Measurements from ENCODE around the gene KLF13.
A peak's percentile ranks its signal among the peaks of the same experiment; 100 is the strongest.

The KLF13 gene

DNA sequence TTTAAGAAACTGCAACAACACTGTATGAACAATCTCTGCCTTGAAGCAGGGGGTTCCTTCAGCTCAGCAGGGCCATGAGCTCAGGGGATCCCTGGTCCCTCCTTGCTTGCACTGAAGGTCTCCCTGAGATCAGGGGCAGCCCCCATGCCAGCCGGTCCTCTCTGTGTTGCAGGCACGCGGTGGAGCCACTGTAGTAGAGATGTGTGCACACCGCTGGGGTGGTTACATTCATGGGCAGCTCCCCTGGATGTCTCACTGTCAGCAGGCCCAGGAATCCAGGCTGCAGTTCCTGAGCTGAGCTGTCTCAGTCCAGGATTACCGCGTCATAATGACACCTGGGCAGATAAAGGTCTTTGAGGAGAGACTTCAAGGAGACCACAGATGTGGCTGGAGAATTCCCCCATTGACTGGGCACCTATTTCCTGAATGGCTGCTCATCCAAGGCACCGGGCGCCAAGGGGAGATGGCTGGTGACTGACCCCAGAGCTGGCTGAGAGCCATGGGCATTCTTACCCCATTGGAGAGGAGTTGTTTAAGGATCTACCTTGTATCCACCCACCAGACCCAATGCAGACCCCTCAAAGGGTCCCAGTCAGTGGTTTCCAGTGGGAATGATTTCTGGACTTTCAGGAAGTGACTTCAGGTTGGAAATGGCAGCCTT is 10.4 kb upstream of the KLF13 start:
- DNase-seq (ENCODE audit: low read depth in 2 of 2): no peak

DNA sequence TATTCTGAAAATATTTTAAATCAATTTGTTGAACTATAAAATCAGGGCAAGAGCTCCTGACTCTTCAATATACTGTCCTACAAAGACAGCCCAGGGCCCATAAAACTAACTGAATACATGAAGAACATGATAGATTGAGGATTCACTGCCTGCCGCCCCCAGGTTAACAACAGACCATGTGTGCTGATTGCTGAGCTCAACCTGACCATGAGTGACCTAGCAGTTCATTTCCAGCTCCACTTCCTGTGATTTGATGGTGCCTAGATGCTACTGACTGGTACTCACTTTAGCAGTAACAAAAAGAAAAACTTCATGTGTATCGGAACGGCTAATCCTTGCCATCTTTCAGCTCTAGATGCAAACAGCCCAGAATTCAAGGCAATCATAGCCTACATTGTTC is 9.6 kb upstream of the KLF13 start:
- no peak for DNase-seq (ENCODE audit: low read depth in 2 of 2)

- DNase-seq (ENCODE audit: low read depth in 2 of 2): no peak
These were observed 9.0 kb upstream of the KLF13 start for GRCh38 chr15:31317421-31318327.

GRCh38 chr15:31318429-31318828 is 8.2 kb upstream of the KLF13 start:
- DNase-seq (ENCODE audit: low read depth in 2 of 2): no peak

DNA sequence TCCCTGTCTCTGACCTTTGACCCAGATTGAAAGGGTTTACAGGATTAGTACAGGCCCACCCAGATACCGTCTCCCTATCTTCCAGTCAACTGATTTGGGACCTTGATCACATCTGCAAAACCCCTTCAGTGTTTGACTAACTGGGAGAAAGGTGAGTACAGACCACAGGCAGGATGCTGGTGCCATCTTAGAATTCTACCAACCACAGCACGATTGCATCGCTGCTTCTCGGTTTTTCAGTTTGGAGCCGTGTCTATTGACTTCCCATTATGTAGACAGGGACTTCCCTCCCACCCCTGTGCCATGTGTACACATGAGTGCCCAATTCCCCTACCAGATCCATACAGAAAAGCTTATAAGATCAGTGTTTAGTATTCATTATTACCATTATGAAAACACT is 6.6 kb upstream of the KLF13 start:
- DNase-seq (ENCODE audit: low read depth in 2 of 2): no peak

DNA sequence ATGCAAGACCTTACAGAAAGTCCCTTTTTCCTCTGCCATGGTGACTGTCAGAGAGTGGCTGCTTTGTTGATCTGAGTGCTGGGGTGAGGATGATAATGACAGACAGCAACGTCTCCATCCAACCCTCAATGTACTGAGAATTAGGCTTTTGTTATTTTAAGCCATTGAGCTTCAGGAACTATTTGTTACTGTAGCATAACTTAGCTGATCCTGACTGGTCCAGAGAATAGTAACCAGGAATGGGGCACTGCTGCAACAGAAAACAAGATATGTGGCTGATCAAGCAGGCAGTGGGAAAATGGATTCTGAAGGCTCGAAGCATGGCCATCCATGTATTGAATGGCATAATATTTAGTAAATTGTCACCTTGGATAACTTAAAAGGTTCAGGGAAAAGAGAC is 5.2 kb upstream of the KLF13 start:
- no peak for DNase-seq (ENCODE audit: low read depth in 2 of 2)

- no peak for DNase-seq (ENCODE audit: low read depth in 2 of 2)
These were observed 4.1 kb upstream of the KLF13 start for GRCh38 chr15:31322504-31322903.

DNA sequence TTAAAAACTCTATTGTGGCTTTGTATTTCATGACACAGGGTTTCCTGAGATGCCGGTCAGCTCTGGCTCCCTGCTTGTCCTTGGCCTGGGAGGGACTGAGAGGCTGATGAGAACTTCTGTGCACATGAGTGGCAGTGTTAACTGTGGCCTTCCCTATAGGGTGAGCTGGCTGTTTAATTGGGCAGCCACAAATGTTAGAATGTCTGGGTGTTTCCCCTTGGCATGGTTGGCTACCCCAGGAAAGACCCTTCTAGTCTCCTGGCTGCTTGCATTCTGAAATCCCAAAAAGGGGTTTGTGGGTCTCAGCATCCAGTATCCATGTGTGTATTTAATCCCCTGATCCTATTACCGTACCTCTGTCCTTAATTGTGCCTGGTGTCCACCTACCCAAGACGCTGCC is 3.0 kb upstream of the KLF13 start:
- no peak for DNase-seq (ENCODE audit: low read depth in 2 of 2)

- no peak for DNase-seq (ENCODE audit: low read depth in 2 of 2)
These were observed 2.4 kb upstream of the KLF13 start for GRCh38 chr15:31324186-31324585.

DNA sequence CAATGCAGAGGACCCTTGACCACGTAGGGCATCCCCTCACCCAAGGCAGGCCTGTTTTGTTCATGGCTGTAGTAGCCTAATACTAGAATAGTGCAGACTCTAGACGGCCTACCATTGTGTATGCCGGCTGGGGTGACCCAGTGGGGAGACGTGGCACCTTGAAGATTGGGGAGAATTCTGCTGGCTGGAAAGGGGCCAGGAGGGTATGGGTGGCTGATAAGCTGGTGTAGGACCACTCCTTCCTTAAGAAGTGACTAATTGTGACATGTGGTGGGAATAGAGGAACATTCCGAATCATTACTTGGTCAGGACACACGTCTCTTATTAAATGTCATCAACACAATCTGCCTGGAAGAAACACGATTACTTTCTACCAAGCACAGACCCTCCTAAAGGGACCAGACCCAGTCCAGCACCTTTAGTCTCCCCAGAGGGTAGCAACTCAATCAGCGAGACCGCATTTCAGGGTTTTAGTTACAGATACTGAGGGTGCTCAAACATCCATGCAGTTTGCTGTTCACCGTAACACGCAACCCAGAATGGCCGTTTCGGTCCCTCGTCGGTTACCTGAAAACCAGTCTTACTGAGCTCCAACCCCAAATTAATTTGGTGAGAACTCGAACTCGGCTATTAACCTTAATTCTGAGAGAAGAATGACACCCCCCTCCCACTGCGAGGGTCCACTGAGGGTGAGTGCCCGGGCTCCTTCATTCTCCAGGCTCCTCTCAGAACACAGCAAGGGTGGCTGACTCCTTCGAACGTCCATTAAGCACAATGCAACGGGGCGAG is 1.6 kb upstream of the KLF13 start:
- DNase-seq (ENCODE audit: low read depth in 2 of 2): no peak

- DNase-seq (ENCODE audit: low read depth in 2 of 2): no peak
These were observed 960 bp upstream of the KLF13 start for GRCh38 chr15:31325595-31326155.

DNA sequence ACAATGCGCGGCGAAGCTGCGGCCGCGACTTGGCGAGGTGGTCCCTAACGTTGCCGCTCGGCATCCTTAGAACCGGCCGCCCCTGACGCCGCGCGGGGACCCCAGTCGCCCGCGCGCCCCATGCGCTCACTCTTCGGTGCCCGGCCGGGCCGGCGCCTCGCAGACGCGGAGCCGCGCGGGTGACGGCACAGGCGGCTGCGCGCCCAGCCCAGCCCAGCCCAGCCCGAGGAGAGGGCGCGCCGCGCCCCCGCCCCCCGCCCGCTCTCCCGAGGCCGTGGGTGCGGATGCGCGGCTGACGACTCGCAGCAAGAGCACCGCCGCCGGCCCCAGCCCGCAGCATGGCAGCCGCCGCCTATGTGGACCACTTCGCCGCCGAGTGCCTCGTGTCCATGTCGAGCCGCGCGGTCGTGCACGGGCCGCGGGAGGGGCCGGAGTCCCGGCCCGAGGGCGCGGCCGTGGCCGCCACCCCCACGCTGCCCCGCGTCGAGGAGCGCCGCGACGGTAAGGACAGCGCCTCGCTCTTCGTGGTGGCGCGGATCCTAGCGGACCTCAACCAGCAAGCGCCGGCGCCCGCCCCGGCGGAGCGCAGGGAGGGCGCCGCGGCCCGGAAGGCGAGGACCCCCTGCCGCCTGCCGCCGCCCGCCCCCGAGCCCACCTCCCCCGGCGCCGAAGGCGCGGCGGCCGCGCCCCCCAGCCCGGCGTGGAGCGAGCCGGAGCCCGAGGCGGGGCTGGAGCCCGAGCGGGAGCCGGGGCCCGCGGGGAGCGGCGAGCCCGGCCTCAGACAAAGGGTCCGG is 437 bp downstream of the KLF13 start:
- DNase-seq (ENCODE audit: low read depth in 2 of 2): no peak

- DNase-seq (ENCODE audit: low read depth in 2 of 2): peak; percentile 39 to 57
These were observed 1.2 kb downstream of the KLF13 start for GRCh38 chr15:31327669-31328427.

DNA sequence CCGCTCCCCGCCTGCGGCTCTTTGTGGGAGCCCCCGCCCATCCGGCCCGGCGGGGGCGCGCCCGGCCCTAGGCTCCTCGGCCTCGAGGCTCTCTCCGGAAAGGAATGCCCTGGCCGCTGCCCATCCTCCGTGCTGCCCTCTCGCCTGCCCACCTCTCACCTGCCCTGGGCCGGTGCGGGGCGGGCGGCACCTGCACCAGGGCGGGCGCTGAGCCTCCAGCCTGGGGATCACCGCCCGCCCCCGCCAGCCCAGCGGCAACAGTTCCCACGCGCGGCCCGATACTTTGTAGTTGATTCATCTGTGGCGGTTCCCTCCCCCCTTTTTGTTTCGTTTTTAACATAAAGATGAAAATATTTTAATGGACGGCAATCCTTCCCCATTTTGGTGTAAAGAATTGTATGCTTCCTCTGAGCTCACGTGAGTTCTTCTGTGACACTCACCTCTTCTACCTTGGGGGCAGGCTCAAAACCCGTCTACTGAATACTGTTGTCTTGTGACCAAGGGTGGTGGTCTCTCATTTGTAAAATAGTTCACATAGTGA is 1.9 kb downstream of the KLF13 start:
- peak; percentile 68 to 72 for DNase-seq (ENCODE audit: low read depth in 2 of 2)

- no peak for DNase-seq (ENCODE audit: low read depth in 2 of 2)
These were observed 2.5 kb downstream of the KLF13 start for GRCh38 chr15:31328969-31329639.

DNA sequence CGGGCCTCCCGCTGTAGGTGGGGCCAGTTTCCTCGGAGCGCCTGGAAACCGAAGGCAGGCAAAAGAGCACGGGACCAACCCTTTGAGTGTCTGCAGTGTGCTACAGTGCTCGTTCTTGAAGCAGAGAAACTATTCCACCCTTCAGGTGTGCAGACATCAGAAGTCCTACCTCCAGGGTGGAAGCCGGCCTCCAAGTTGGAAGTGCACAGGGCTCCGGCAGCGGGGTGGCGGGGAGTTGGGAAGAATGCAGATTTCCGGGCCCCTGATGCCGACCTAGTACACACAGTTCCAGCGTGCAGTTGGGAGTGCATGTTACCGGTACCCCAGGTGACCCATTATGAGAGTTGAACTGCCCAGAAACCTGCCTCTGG is 3.0 kb downstream of the KLF13 start:
- DNase-seq (ENCODE audit: low read depth in 2 of 2): no peak

DNA sequence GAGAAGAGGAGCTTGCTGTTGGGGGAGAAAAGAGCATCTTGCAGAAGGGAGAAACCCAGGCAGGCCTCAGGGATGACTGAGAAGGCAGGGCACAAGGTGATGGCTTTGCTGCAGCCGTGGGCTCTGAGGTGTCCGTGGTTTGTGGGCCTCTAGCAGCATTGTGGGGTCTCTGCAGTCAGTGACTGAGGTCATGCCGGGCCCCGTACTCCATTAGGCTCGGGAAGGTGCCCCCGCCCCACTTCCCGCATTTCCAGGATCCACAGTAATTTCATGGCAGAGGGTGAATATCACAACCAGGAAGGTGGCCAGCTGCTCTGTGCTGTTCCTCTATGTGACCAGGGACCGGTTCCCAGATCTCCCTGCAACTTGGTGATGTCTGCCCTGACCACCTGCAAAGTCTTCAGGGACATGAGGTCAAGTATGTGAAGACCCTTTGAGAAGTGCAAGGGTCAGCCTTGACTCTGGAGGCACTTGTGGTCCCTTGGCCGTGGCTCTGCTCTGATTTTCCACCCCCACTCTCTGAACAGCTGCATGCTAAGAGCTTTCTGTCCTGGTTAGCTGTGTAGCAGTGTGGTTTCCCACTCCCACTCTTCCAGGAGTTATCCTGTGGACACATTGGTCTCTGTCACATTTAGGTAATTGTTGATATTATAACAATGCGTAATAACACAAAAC is 3.6 kb downstream of the KLF13 start:
- DNase-seq (ENCODE audit: low read depth in 2 of 2): no peak

- DNase-seq (ENCODE audit: low read depth in 2 of 2): no peak
These were observed 4.2 kb downstream of the KLF13 start for GRCh38 chr15:31330836-31331235.

GRCh38 chr15:31331389-31331788 is 4.8 kb downstream of the KLF13 start:
- DNase-seq (ENCODE audit: low read depth in 2 of 2): no peak

Data from activated CD4-positive, alpha-beta T cell treated with anti-CD3 and anti-CD28 coated beads for 24 hours (primary cell).